DMS53 (cell line): ENCODE data around the gene PCSK9.
A peak's percentile ranks its signal among the peaks of the same experiment; 100 is the strongest.

ENCODE experiments used
- DNase-seq: peaks from one replicate; lab custom pipeline; 2025; lab: John Stamatoyannopoulos, UW

The PCSK9 gene

GRCh38 chr1:55039342-55040082, at the start of gene PCSK9:
Gene PCSK9 (plus strand): TSS chr1:55039548. CDS start chr1:55039838, 290 bp downstream.
- peak; percentile 87 for DNase-seq

- peak; percentile 78 for DNase-seq
Observed at GRCh38 chr1:54989968-54990810, 49.2 kb upstream of the PCSK9 start.

- DNase-seq, result peak; percentile 50
Observed at GRCh38 chr1:54990916-54991315, 48.4 kb upstream of the PCSK9 start.

GRCh38 chr1:54991939-54992338, 47.4 kb upstream of the PCSK9 start:
- peak; percentile 39 for DNase-seq

GRCh38 chr1:54993140-54993539, 46.2 kb upstream of the PCSK9 start:
- peak; percentile 45 for DNase-seq

GRCh38 chr1:54994355-54994990, 44.9 kb upstream of the PCSK9 start:
- DNase-seq, result peak; percentile 59

- DNase-seq, result peak; percentile 80
Observed at GRCh38 chr1:54995013-54995760, 44.2 kb upstream of the PCSK9 start.

GRCh38 chr1:54995835-54996234, 43.5 kb upstream of the PCSK9 start:
- DNase-seq, result peak; percentile 57

- DNase-seq, result peak; percentile 96
Observed at GRCh38 chr1:54996359-54996868, 42.9 kb upstream of the PCSK9 start.

GRCh38 chr1:54996869-54997710, 42.3 kb upstream of the PCSK9 start:
- DNase-seq, result peak; percentile 76

- no peak for DNase-seq
Observed at GRCh38 chr1:54997711-54997986, 41.7 kb upstream of the PCSK9 start.

GRCh38 chr1:54998100-54998499, 41.2 kb upstream of the PCSK9 start:
- no peak for DNase-seq

- DNase-seq, result no peak
Observed at GRCh38 chr1:54998677-54999076, 40.7 kb upstream of the PCSK9 start, which contains the start of gene BSND. Gene BSND (plus strand): TSS chr1:54998933. CDS start chr1:54999187, 254 bp downstream.

- no peak for DNase-seq
Observed at GRCh38 chr1:55000110-55001085, 39.0 kb upstream of the PCSK9 start.

- no peak for DNase-seq
Observed at GRCh38 chr1:55001311-55001710, 38.0 kb upstream of the PCSK9 start.

- DNase-seq, result no peak
Observed at GRCh38 chr1:55002686-55003085, 36.7 kb upstream of the PCSK9 start.

- peak; percentile 40 for DNase-seq
Observed at GRCh38 chr1:55005351-55006140, 33.8 kb upstream of the PCSK9 start.

- no peak for DNase-seq
Observed at GRCh38 chr1:55006931-55007330, 32.4 kb upstream of the PCSK9 start.

GRCh38 chr1:55007625-55008024, 31.7 kb upstream of the PCSK9 start:
- no peak for DNase-seq
